Peyer's patch (tissue), 4 donors: ENCODE data around the gene NRG4.

Experiments
- POLR2A ChIP-seq, 2 donors: fragments of 450-650 bp; IDR thresholded peaks; one replicate each; pipeline ENCODE4 v1.5.1; 2017; ENCODE audit warnings: antibody characterized with exemption in 2 of 2, mild to moderate bottlenecking in 2 of 2, moderate library complexity in 2 of 2
- TF ChIP-seq, protein P1 (sequence below), 6 experiments: fragments of 450-650 bp in 4 of 6; fragments of 200-600 bp in 2 of 6; sonication (generic) in 1 of 6; IDR thresholded peaks; one replicate each; pipeline ENCODE4 v1.5.1; 2017 to 2019; ENCODE audit warnings: antibody characterized with exemption in 6 of 6, mild to moderate bottlenecking in 3 of 6, moderate library complexity in 1 of 6

GRCh38 chr15:75900577-75900976 is 111.6 kb downstream of the NRG4 start:
- TF ChIP-seq, protein P1, sequence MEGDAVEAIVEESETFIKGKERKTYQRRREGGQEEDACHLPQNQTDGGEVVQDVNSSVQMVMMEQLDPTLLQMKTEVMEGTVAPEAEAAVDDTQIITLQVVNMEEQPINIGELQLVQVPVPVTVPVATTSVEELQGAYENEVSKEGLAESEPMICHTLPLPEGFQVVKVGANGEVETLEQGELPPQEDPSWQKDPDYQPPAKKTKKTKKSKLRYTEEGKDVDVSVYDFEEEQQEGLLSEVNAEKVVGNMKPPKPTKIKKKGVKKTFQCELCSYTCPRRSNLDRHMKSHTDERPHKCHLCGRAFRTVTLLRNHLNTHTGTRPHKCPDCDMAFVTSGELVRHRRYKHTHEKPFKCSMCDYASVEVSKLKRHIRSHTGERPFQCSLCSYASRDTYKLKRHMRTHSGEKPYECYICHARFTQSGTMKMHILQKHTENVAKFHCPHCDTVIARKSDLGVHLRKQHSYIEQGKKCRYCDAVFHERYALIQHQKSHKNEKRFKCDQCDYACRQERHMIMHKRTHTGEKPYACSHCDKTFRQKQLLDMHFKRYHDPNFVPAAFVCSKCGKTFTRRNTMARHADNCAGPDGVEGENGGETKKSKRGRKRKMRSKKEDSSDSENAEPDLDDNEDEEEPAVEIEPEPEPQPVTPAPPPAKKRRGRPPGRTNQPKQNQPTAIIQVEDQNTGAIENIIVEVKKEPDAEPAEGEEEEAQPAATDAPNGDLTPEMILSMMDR (IDR thresholded peaks at IDR 0.05): no peak
- no peak for TF ChIP-seq POLR2A (IDR thresholded peaks at IDR 0.05)
